ENCODE measurements around the gene NINJ2. TPM values are rescaled to one million over a fixed set of nuclear protein-coding genes. Genes with fewer than 3 reads are reported as not detected.
A peak's percentile ranks its signal among the peaks of the same experiment; 100 is the strongest.

NINJ2 gene
- total and polyA plus RNA-seq, 10 of the 15 experiments (the other 5 are each of a cell fraction or from before 2014, with no cell fraction given), result 8.9 to 51.6 (median 21.3) TPM

- CTCF ChIA-PET, result interaction anchor here (0.7 kb wide), 1 partner anchor 21 kb away, joined by 3 read pairs; no protein-coding TSS in a partner anchor
- POLR2A ChIA-PET, result interaction anchor here (1.1 to 2.6 kb wide), 2 partner anchors 15 to 16 kb away, joined by 3 to 9 read pairs; partner anchors contain the start of gene NINJ2
These were observed 15.7 kb downstream of the NINJ2 start for GRCh38 chr12:647385-648085.

More at GRCh38 chr12:647385-648085, 15.7 kb downstream of the NINJ2 start:
- peaks cover 49% of the 10 kb centered on the region for H3K4me1 ChIP-seq (ENCODE audit: control insufficient read depth, insufficient read depth, low read length)
- H3K4me2 ChIP-seq (ENCODE audit: control insufficient read depth, insufficient read depth), result peak overlapping the region; percentile 69
- intact Hi-C loops (cut with micrococcal nuclease; ENCODE audit: unreplicated experiment) (no loop called here), in situ Hi-C loops (cut with MboI) (no loop called here)
- ChIA-PET SMC1A (ENCODE audit: uncharacterized antibody, unreplicated experiment) (interaction anchor here (0.9 to 4.0 kb wide), 6 partner anchors 11 to 104 kb away, joined by 3 to 18 read pairs (median 4); no protein-coding TSS in a partner anchor), RAD21 (ENCODE audit: unreplicated experiment) (interaction anchor here (0.6 to 6.1 kb wide), 2 partner anchors 20 to 229 kb away, joined by 3 to 49 read pairs; no protein-coding TSS in a partner anchor)
- DNase-seq (ENCODE audit: low read depth, low spot score) (no peak), ATAC-seq (no peak), FAIRE-seq (peak; percentile 80)
- H3K79me2 ChIP-seq (ENCODE audit: control insufficient read depth, insufficient read depth, low read length), result peaks cover 23% of the 10 kb centered on the region
- H3K27ac ChIP-seq (ENCODE audit: control insufficient read depth, insufficient read depth), result peak overlapping the region; percentile 31
- no TSS peak for BruUV-seq (replicated peaks)
- peaks cover 0 to 8% of the 10 kb centered on the region in 2 experiments; a peak in 1 of 4 replicates for H3K36me3 ChIP-seq (ENCODE audit: control insufficient read depth in 2 of 2, insufficient read depth in 2 of 2, low read length in 1 of 2)
- no peaks in the 10 kb centered on the region for H3K27me3 ChIP-seq (replicated peaks in 1 of 2; ENCODE audit: control insufficient read depth in 2 of 2, insufficient read depth in 2 of 2, low read length in 1 of 2)
- H3K4me3 ChIP-seq, result no peak overlapping the region
- 41% methylated on average over 7 of the region's 7 CpGs for WGBS (ENCODE audit: insufficient coverage, insufficient replicate concordance, low lambda C conversion rate, missing lambda C conversion rate)
- H3K9me3 ChIP-seq (replicated peaks; ENCODE audit: control insufficient read depth, insufficient read depth, low read length), result no peaks in the 10 kb centered on the region
- no peak overlapping the region for H2AFZ ChIP-seq (ENCODE audit: control insufficient read depth, low read depth, low read length)
- H3K9ac ChIP-seq (ENCODE audit: control insufficient read depth, insufficient read depth, low read length), result no peak overlapping the region; the same call in 1 of the 2 replicates
- TF ChIP-seq NR2C1 (IDR thresholded peaks at IDR 0.05) (no peak), NKRF (conservative IDR thresholded peaks at IDR 0.05) (no peak), RUNX3 (IDR thresholded peaks at IDR 0.05; ENCODE audit: low read length) (peak; percentile 64), ATF7 (IDR thresholded peaks at IDR 0.05; ENCODE audit: low read depth) (no peak), MTA3 (IDR thresholded peaks at IDR 0.05; ENCODE audit: borderline replicate concordance, low read length) (no peak), PAX8 (IDR thresholded peaks at IDR 0.05) (no peak), KAT2A (conservative IDR thresholded peaks at IDR 0.05; ENCODE audit: control insufficient read depth, low read depth, low read length) (no peak), HDGF (IDR thresholded peaks at IDR 0.05) (no peak), SPI1 (IDR thresholded peaks at IDR 0.05; ENCODE audit: borderline replicate concordance, insufficient read depth, low read depth, low read length) (peak; percentile 16; the same call in 1 of the 2 replicates), BRCA1 (IDR thresholded peaks at IDR 0.05; ENCODE audit: low read depth, low read length) (no peak), CHD2 (IDR thresholded peaks at IDR 0.05; ENCODE audit: borderline replicate concordance, low read depth, low read length) (no peak)
- TF ChIP-seq, protein P1, sequence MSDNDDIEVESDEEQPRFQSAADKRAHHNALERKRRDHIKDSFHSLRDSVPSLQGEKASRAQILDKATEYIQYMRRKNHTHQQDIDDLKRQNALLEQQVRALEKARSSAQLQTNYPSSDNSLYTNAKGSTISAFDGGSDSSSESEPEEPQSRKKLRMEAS (IDR thresholded peaks at IDR 0.05; ENCODE audit: low read depth, low read length), result no peak
- TF ChIP-seq, protein P2, sequence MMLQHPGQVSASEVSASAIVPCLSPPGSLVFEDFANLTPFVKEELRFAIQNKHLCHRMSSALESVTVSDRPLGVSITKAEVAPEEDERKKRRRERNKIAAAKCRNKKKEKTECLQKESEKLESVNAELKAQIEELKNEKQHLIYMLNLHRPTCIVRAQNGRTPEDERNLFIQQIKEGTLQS (IDR thresholded peaks at IDR 0.05; ENCODE audit: borderline replicate concordance, extremely low read depth, low read depth, low read length), result no peak
- no peaks in the 10 kb centered on the region for H4K20me1 ChIP-seq (ENCODE audit: control insufficient read depth, insufficient read depth)

Measured in GM12878 (cell line).